HL-60 (cell line): ENCODE results near the gene FAM83F.

Experiments
- DNase-seq, 2 experiments: peaks; one replicate each; pipeline ENCODE4 v3.0.0-alpha.2; 2010 to 2020; ENCODE audit warnings: low read depth in 1 of 2, low spot score in 1 of 2
- H3K27ac ChIP-seq: fragments of 250-450 bp; sonication (Bioruptor Pico); replicated peaks from 2 replicates; pipeline ENCODE4 v1.5.1; 2020; ENCODE audit warnings: mild to moderate bottlenecking, moderate library complexity
- H3K27me3 ChIP-seq: fragments of 250-450 bp; sonication (Bioruptor Pico); 2 replicates; pipeline ENCODE4 v1.5.1; 2021; ENCODE audit warnings: mild to moderate bottlenecking, moderate library complexity; ENCODE audit not compliant: insufficient read depth, poor library complexity, severe bottlenecking
- H3K4me3 ChIP-seq: replicated peaks from 2 replicates; pipeline ENCODE4 v1.5.1; 2011; ENCODE audit warnings: mild to moderate bottlenecking, control low read depth, low read length; ENCODE audit not compliant: insufficient read depth
- CTCF ChIP-seq: IDR thresholded peaks from one replicate; pipeline ENCODE4 v1.5.1; 2011; ENCODE audit warnings: low read length, control low read depth, inconsistent platforms; ENCODE audit not compliant: insufficient read depth
- GABPA ChIP-seq: IDR thresholded peaks from 2 replicates; pipeline ENCODE4 v1.6.1; 2012; ENCODE audit warnings: low read depth
- POLR2AphosphoS5 ChIP-seq: IDR thresholded peaks from 2 replicates; pipeline ENCODE4 v1.6.1; 2012; ENCODE audit warnings: low read depth
- SPI1 ChIP-seq: IDR thresholded peaks from 2 replicates; pipeline ENCODE4 v1.6.1; 2012; ENCODE audit warnings: low read depth, mild to moderate bottlenecking, borderline replicate concordance
- TF ChIP-seq, protein P1 (sequence below): IDR thresholded peaks from 2 replicates; pipeline ENCODE4 v1.6.1; 2012; ENCODE audit warnings: low read depth; ENCODE audit not compliant: insufficient replicate concordance

Gene FAM83F

GRCh38 chr22:40043793-40044101 is 49.0 kb downstream of the FAM83F start:
- TF ChIP-seq CTCF = no peak
- TF ChIP-seq SPI1 = no peak
- TF ChIP-seq, protein P1, sequence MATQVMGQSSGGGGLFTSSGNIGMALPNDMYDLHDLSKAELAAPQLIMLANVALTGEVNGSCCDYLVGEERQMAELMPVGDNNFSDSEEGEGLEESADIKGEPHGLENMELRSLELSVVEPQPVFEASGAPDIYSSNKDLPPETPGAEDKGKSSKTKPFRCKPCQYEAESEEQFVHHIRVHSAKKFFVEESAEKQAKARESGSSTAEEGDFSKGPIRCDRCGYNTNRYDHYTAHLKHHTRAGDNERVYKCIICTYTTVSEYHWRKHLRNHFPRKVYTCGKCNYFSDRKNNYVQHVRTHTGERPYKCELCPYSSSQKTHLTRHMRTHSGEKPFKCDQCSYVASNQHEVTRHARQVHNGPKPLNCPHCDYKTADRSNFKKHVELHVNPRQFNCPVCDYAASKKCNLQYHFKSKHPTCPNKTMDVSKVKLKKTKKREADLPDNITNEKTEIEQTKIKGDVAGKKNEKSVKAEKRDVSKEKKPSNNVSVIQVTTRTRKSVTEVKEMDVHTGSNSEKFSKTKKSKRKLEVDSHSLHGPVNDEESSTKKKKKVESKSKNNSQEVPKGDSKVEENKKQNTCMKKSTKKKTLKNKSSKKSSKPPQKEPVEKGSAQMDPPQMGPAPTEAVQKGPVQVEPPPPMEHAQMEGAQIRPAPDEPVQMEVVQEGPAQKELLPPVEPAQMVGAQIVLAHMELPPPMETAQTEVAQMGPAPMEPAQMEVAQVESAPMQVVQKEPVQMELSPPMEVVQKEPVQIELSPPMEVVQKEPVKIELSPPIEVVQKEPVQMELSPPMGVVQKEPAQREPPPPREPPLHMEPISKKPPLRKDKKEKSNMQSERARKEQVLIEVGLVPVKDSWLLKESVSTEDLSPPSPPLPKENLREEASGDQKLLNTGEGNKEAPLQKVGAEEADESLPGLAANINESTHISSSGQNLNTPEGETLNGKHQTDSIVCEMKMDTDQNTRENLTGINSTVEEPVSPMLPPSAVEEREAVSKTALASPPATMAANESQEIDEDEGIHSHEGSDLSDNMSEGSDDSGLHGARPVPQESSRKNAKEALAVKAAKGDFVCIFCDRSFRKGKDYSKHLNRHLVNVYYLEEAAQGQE = no peak
- TF ChIP-seq POLR2AphosphoS5 = no peak
- no peak for TF ChIP-seq GABPA

GRCh38 chr22:40044102-40044869 is 49.5 kb downstream of the FAM83F start:
- Histone ChIP-seq H3K27ac (peak overlapping the region; percentile 82), H3K27me3 (no peaks in the 10 kb centered on the region), H3K4me3 (peak overlapping the region; percentile 98)
- TF ChIP-seq, protein P1 = no peak
- TF ChIP-seq POLR2AphosphoS5 (peak; percentile 68), CTCF (no peak), GABPA (no peak), SPI1 (peak; percentile 10; the same call in 1 of the 2 replicates)
- peak; percentile 99 for DNase-seq

More at GRCh38 chr22:40043793-40044101, 49.0 kb downstream of the FAM83F start:
- H3K27ac ChIP-seq = peak overlapping the region; percentile 82
- no peak for DNase-seq
- H3K4me3 ChIP-seq = peak overlapping the region; percentile 98
- H3K27me3 ChIP-seq = no peaks in the 10 kb centered on the region

GRCh38 chr22:40044870-40045834 is 50.4 kb downstream of the FAM83F start:
- peak; percentile 46 to 59 for DNase-seq
- TF ChIP-seq GABPA = peak; percentile 20; the same call in 1 of the 2 replicates
- TF ChIP-seq CTCF = no peak
- TF ChIP-seq POLR2AphosphoS5 = peak; percentile 30; the same call in 1 of the 2 replicates
- TF ChIP-seq SPI1 = no peak
- TF ChIP-seq, protein P1 = no peak
- peak overlapping the region; percentile 82 for H3K27ac ChIP-seq
- no peaks in the 10 kb centered on the region for H3K27me3 ChIP-seq
- H3K4me3 ChIP-seq = peak overlapping the region; percentile 98
